GM12875 (cell line): ENCODE measurements around the gene CDCA8.
A peak's percentile ranks its signal among the peaks of the same experiment; 100 is the strongest.
"Not testable (repeated sequence)": the region's sequence is repeated elsewhere in the genome, so short reads cannot be mapped to it uniquely, and the experiment has no call there.

Source experiments
- H3K4me3 ChIP-seq: one replicate; pipeline ENCODE4 v1.5.1; 2011; ENCODE audit warnings: low read depth, low read length, control low read depth
- TF ChIP-seq, protein P1 (sequence below): IDR thresholded peaks from 2 replicates; pipeline ENCODE4 v1.5.1; 2011; ENCODE audit warnings: low read depth, mild to moderate bottlenecking, control low read depth, inconsistent platforms, low read length, moderate library complexity, borderline replicate concordance; ENCODE audit not compliant: insufficient read depth

The CDCA8 gene

DNA sequence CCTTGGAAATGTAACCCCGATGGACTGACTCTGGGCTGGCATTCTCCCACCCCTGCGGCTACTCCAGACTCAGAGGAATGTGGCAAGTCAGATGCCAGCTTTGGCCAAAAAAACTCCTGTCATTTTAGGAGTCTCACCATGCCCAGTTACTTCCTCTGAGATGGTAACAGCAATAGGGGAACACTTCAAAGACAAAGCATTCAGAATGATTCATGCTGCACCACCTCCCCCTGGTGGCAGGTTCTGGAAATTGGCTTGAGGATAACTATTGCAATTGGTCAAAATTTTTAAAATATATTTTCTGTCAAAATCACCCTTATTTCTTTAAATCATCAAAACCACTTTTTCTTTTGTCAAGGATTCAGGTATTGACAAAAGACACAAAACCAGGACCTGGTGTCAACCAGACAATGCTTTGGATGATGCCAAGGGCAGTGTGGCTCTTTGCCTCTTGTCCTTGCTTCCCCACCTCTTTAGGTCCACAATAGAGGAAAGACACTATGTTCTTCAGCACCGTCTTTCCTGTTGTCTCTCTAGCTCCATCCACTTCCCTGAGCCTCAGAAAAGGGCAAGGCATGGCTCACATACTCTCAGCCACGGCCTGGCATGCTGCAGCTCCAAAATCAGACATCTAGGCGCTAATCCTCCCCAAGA, 9.9 kb upstream of the CDCA8 start:
- H3K4me3 ChIP-seq = no peak overlapping the region
- TF ChIP-seq, protein P1, sequence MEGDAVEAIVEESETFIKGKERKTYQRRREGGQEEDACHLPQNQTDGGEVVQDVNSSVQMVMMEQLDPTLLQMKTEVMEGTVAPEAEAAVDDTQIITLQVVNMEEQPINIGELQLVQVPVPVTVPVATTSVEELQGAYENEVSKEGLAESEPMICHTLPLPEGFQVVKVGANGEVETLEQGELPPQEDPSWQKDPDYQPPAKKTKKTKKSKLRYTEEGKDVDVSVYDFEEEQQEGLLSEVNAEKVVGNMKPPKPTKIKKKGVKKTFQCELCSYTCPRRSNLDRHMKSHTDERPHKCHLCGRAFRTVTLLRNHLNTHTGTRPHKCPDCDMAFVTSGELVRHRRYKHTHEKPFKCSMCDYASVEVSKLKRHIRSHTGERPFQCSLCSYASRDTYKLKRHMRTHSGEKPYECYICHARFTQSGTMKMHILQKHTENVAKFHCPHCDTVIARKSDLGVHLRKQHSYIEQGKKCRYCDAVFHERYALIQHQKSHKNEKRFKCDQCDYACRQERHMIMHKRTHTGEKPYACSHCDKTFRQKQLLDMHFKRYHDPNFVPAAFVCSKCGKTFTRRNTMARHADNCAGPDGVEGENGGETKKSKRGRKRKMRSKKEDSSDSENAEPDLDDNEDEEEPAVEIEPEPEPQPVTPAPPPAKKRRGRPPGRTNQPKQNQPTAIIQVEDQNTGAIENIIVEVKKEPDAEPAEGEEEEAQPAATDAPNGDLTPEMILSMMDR = peak; percentile 67; the same call in 1 of the 2 replicates

DNA sequence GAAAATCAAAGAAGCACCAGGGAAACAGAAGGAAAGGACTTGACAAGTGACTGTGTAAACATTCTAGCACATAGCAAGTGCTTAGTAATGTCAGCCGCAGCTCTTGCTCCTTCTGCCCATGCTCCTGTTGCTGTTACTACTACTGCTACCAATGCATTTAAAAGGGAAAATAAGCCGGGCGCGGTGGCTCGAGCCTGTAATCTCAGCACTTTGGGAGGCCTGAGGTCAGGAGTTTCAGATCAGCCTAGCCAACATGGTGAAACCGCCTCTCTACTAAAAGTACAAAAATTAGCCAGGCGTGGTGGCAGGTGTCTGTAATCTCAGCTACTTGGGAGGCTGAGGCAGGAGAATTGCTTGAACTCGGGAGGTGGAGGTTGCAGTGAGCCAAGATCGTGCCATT, 8.1 kb upstream of the CDCA8 start:
- H3K4me3 ChIP-seq = not testable (repeated sequence)

- H3K4me3 ChIP-seq = no peak overlapping the region
- TF ChIP-seq, protein P1 = no peak
Observed at GRCh38 chr1:37685722-37686121, 6.6 kb upstream of the CDCA8 start.

- not testable (repeated sequence) for H3K4me3 ChIP-seq
Observed at GRCh38 chr1:37687764-37688163, 4.6 kb upstream of the CDCA8 start.

DNA sequence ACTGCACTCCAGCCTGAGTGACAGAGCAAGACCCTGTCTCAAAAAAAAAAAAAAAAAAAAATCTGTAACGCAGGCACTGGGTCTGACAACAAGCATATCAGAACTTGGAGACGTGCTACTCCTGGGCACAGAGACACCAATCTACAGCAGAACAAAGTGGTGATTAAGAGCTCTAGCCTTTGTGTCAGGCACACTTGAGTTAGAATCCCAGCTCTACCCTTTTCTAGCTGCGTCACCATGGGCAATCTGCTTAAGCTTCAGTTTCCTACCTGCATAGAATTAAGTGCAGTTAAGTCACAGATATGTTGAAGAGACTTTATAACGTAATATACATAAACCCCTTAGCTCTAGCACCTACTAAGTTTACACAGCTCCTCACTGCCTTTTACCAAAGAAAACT, 3.4 kb upstream of the CDCA8 start:
- H3K4me3 ChIP-seq = peak overlapping the region; percentile 80
- TF ChIP-seq, protein P1 = no peak

- TF ChIP-seq, protein P1 = no peak
- H3K4me3 ChIP-seq = peak overlapping the region; percentile 92
Observed at GRCh38 chr1:37691497-37692077, 729 bp upstream of the CDCA8 start.

DNA sequence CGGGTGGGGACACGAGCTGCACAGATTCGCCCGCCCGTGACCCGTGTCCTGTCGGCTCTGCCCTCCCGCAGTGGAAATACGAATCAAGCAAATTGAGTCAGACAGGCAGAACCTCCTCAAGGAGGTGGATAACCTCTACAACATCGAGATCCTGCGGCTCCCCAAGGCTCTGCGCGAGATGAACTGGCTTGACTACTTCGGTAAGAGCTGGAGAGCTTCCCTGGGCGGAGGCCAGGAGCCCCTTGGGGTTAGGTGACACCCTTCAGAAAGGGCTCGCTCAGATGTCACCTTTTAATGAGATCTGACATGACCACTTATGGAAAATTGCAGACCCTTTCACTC, 489 bp downstream of the CDCA8 start:
- peak overlapping the region; percentile 92 for H3K4me3 ChIP-seq
- TF ChIP-seq, protein P1 = no peak

DNA sequence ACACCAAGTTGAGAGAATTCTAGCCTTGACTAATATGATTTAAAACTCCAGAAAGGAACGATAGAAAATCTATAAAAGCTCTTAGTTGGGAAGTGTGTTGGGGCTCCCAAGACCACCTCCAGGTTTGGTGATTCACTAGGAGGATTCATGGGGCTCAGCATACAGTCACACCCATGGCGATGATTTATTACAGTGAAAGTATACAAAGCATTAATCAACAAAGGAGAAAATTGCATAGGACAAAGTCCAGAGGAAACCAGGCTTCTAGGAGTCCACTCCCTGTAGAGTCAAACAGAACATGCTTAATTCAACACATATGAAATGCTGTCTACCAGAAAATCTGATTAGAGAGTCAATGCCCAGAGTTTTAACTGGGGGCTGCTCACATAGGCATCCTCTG, 4.8 kb downstream of the CDCA8 start:
- TF ChIP-seq, protein P1 = no peak
- no peak overlapping the region for H3K4me3 ChIP-seq
